D341Med (cell line): ENCODE data around the gene ZIM2.
"Not testable (repeated sequence)": the region's sequence is repeated elsewhere in the genome, so short reads cannot be mapped to it uniquely, and the experiment has no call there.

Experiments
- DNase-seq: peaks from one replicate; pipeline ENCODE4 v3.0.0; 2012; ENCODE audit warnings: low spot score

Gene ZIM2

DNA sequence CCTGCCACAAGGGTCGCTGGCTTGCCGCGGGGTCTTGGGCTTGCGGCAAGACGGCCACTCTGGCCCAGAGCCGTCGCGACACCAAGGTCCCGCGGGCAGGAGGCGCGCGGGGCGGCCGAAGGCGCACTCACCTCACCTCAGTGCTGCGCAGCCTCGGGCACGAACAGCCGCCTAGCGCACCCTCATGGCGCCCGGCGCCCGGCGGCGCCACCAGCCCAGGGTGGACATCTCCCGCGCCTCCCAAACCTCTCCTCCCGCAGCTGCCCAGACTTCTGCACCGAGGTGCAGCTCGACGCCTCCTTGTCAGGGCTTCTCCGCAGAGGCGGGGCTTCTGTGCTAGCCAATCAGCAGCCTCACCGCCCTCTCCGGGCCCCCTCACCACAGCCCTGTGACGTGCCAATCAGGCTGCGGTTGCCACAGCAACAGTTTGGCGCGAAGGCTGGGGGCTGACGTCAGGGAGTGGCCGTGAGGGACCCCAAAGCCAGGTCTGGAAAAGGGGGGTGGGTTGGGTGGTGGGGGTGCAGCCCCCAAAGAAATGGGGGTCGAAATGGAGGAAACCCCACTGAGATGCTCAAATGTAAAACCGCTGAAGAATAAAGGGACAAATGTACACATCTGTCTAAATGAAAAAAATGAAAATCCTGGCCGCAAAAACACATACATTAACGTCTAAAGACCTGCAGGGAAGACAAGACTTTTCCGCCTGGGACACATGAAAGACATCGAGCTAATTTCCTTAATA is at the start of gene ZIM2, which contains the start of gene PEG3:
Gene ZIM2 (minus strand): TSS at position 276 of the 742 bp plus-strand sequence. CDS start 16,449 bp downstream, outside the sequence.
Gene PEG3 (minus strand): TSS at position 276 of the 742 bp plus-strand sequence. CDS start 16,071 bp downstream, outside the sequence.
- DNase-seq = peak; percentile 86

GRCh38 chr19:56885173-56885985 is 44.9 kb upstream of the ZIM2 start:
- no peak for DNase-seq

GRCh38 chr19:56884441-56884840 is 43.9 kb upstream of the ZIM2 start:
- no peak for DNase-seq

DNA sequence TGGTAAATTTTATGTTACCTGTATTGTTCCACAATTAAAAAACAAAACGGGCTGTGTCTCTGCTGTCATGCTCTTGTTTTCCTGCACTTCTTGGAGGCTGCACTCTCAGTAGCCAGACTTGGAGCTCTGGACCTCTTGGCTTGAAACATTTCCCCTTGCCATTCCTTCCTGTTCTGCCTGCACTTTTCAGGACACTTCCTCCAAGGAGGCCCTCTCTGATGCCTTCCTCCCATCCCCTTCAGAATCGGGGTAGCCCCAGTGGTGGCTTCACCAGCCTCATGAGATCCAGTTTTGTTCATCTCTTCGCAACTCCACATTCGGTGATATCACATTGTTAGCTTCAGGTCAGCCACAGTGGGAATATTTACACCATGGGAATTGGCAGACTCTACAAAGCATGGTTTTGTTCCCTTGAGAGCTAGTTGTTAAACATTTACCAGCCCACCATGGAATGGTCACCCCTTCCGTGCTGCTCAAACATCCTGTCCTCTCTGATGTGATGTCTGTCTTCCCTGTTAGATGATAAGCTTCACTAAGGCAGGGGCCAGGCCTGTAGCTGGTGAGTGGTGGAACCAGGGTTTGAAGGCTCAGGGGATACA is 40.2 kb upstream of the ZIM2 start:
- no peak for DNase-seq

DNA sequence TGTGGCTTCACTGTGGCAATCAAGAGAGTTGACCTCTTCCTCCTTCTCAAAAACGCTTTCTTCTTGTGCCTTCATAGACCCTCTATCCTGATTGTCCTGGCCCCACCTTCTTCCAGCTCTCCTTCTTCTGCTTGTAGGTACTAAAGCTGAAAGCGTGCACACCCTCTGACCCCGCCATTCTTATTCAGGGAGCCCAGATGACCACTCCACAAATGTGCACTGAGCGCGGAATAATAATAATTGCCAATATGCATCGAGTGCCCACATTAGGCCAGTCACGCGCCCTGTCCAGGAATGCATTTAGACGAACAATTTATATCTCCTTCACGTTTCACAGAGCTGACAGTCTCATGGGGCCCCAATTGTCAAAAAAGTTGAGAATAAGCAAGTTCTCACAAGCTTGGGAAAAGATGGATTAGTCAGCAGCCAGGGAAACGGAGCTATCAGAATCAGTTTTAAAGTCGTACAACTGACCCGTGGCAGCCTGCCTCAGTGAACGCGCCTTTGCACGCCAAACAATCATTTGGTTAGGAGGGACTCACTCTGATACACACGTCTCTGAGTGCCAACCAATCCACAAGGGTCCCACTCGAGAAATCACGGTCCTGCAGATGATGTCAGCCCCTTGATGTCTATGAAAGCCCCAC is 36.7 kb upstream of the ZIM2 start:
- no peak for DNase-seq

- no peak for DNase-seq
Observed at GRCh38 chr19:56875717-56876116, 35.2 kb upstream of the ZIM2 start.

DNA sequence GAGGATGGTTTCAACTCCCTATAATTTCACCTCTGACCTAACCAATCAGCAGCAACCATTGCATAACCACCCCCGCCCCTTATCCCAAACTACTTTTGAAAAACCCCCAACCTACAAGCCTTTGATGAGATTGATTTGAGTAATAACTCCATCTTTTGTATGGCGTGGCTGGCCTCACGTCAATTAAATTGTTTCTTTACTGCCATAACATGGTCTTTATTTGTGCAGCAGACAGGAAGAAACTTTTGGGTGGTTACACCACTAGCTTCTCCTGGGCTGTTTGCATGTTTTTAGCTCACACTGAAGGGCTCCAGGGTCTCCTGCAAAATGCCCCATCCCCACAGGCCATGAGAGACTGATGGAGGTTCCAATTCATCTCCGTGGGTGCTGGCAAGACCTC is 34.0 kb upstream of the ZIM2 start:
- no peak for DNase-seq

DNA sequence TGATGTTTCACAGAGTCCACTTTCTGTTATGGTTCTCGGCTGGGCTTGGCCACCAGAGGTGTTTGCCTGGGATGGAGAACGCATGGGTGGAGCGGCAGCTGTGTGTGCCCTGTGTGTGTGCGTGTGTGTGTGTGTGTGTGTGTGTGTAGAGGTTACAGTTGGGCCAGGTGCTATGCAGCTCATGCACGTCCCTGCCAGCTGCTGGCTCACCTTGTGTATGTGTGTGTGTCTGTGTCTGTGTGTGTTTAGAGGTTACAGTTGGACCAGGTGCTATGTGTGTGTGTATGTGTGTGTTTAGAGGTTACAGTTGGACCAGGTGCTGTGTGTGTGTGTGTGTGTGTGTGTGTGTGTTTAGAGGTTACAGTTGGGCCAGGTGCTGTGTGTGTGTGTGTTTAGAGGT is 33.0 kb upstream of the ZIM2 start:
- DNase-seq = no peak

- no peak for DNase-seq
Observed at GRCh38 chr19:56869886-56870285, 29.4 kb upstream of the ZIM2 start.

DNA sequence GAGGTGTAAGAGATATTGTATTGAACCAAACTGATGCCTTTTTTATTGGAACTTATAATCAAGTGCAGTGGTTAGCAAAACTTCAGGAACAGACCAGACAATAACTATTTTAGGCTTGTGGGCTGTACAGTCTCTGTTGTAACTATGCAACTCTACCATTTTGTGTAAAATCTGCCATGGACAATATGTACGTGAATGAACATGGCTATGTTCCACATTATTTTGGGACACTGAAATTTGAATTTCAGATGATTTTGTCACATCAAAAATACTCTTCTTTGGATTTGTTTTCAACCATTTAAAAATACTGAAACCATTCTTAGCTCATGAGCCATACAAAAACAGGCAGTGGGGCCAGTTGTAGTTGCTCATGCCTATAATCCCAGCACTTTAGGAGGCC is 27.9 kb upstream of the ZIM2 start:
- DNase-seq = no peak

DNA sequence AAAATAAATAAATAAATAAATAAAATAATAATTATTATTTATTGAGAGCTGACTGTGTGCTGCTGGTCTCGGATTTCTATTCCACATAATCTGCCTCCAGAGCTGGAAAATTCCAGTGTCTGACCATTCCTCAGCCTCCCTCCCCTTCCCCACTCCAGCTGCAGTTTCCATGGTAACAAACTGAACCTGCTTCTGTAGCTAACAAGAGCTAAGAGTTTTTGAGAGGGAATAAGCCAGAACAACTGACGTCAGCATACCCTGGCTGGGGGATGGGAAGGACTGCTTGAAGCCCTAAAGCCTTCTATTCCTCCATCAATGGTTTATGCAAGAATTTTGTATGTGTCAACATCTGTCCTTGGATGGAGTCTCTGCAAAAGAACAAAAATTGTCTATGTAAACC is 26.0 kb upstream of the ZIM2 start:
- no peak for DNase-seq

- no peak for DNase-seq
Observed at GRCh38 chr19:56864443-56865125, 24.1 kb upstream of the ZIM2 start.

- DNase-seq = peak; percentile 39
Observed at GRCh38 chr19:56862741-56863140, 22.2 kb upstream of the ZIM2 start.

GRCh38 chr19:56860409-56860808 is 19.9 kb upstream of the ZIM2 start:
- not testable (repeated sequence) for DNase-seq

GRCh38 chr19:56858026-56858425 is 17.5 kb upstream of the ZIM2 start:
- DNase-seq = no peak

DNA sequence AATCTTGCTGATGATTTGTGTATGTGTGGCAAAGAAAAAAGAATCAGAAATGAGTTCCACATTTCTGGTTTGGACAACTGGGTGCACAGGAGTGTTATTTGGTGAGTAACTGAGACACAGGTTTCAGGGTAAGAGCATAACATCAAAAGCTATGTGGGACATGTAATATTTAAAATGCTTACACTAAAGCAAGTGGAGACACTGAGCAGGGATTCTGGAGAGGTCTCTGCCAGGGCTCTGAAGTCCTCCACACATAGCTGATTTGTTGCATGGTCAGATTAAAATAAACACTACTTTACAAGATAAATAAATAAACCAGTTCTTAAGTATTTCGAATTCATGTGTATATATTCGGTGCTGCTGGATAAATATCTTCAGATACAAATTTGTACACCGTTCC is 16.3 kb upstream of the ZIM2 start:
- no peak for DNase-seq

GRCh38 chr19:56852361-56852760 is 11.8 kb upstream of the ZIM2 start:
- DNase-seq = not testable (repeated sequence)

- DNase-seq = no peak
Observed at GRCh38 chr19:56848166-56848565, 7.6 kb upstream of the ZIM2 start.

- no peak for DNase-seq
Observed at GRCh38 chr19:56842412-56842811, 1.9 kb upstream of the ZIM2 start.

GRCh38 chr19:56841193-56841543 is 642 bp upstream of the ZIM2 start:
- DNase-seq = no peak

- peak; percentile 79 for DNase-seq
Observed at GRCh38 chr19:56839652-56840450, 675 bp downstream of the ZIM2 start.
